ENCODE measurements around the gene OLR1.

OLR1 gene

DNA sequence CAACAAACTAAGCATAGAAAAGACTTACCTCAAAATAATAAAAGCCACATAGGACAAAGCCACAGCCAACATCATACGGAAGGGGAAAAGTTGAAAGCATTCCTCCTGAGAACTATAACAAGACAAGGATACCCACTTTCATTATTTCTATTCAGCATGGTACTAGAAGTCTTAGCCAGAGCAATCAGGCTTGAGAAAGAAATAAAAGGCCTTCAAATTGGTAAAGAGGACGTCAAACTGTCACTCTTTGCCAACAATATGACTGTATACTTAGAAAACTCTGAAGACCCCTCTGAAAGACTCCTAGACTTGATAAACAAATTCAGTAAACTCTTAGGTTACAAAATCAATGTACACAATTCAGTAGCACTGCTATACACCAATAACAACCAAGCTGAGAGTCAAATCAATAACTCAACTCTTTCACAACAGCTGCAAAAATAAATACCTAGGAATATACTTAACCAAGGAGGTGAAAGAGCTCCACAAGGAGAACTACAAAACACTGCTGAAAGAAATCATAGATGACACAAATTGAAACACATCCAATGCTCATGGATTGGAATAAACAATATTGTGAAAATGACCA lies 61.6 kb downstream of the OLR1 start:
- no peak for DNase-seq (ENCODE audit: low read depth in 1 of 2, low spot score in 1 of 2)

All from activated T-helper 1 cell treated with anti-CD3 and anti-CD28 coated beads, Interleukin-2, amount 50 U/mL, for 16 hours (primary cell).